H1 (cell line): ENCODE measurements around the gene OR2T5. TPM values are rescaled to one million over a fixed set of nuclear protein-coding genes. Genes with fewer than 3 reads are reported as not detected.
"Not testable (repeated sequence)": the region's sequence is repeated elsewhere in the genome, so short reads cannot be mapped to it uniquely, and the experiment has no call there.

ENCODE experiments used
- CTCF ChIA-PET: fragments of 300-600 bp; sonication (Branson Sonifier 250); formaldehyde crosslinking; loops from one replicate; lab custom pipeline; 2021; ENCODE audit not compliant: partially characterized antibody; lab: Charles Lee
- POLR2A ChIA-PET: fragments of 300-600 bp; sonication (Branson Sonifier 250); formaldehyde crosslinking; loops from one replicate; lab custom pipeline; 2021; ENCODE audit warnings: inconsistent platforms; ENCODE audit not compliant: partially characterized antibody; lab: Charles Lee
- DNase-seq, 2 experiments: peaks; one replicate each; pipeline versions ENCODE4 v3.0.0 to v3.0.0-alpha.2; 2010 to 2022; ENCODE audit warnings: low spot score in 2 of 2, low read depth in 1 of 2, mixed read lengths in 1 of 2
- FAIRE-seq: peaks from 2 replicates; lab custom pipeline; 2011; peaks lifted over from hg19 to GRCh38; lab: Jason Lieb, UNC
- H2AFZ ChIP-seq: 2 replicates; pipeline ENCODE4 v1.8.1; 2012; ENCODE audit warnings: low read length, inconsistent platforms
- H2AK5ac ChIP-seq: 2 replicates; pipeline ENCODE4 v1.6.1; 2013; ENCODE audit warnings: low read depth, low read length
- H2BK120ac ChIP-seq: replicated peaks from 2 replicates; pipeline ENCODE3; 2013; ENCODE audit warnings: low read depth, low read length, inconsistent platforms
- H2BK12ac ChIP-seq: 2 replicates; pipeline ENCODE4 v1.6.1; 2013; ENCODE audit warnings: low read depth, low read length
- H2BK15ac ChIP-seq: 2 replicates; pipeline ENCODE4 v1.6.1; 2013; ENCODE audit warnings: low read length
- H2BK20ac ChIP-seq: 2 replicates; pipeline ENCODE4 v1.6.1; 2013; ENCODE audit warnings: low read length
- H2BK5ac ChIP-seq: 2 replicates; pipeline ENCODE4 v1.6.1; 2013; ENCODE audit warnings: low read depth, low read length
- H3K14ac ChIP-seq: 2 replicates; pipeline ENCODE4 v1.6.1; 2013; ENCODE audit warnings: inconsistent platforms; ENCODE audit not compliant: insufficient read length
- H3K18ac ChIP-seq: 2 replicates; pipeline ENCODE4 v1.6.1; 2013; ENCODE audit warnings: low read length; ENCODE audit errors: extremely low read depth
- H3K23ac ChIP-seq: 2 replicates; pipeline ENCODE4 v1.6.1; 2013; ENCODE audit warnings: inconsistent platforms; ENCODE audit not compliant: insufficient read length
- H3K23me2 ChIP-seq: 2 replicates; pipeline ENCODE4 v1.6.1; 2013; ENCODE audit warnings: low read depth, low read length
- H3K27ac ChIP-seq: 2 replicates; pipeline ENCODE4 v1.6.1; 2011; ENCODE audit warnings: low read depth, low read length, inconsistent platforms
- H3K27me3 ChIP-seq, 4 experiments: replicated peaks in 1 of 4; 1 replicate in 1 of 4; 2 replicates in 3 of 4; pipeline versions ENCODE4 v1.6.1 to v1.8.1; 2011 to 2013; ENCODE audit warnings: low read length in 3 of 4, mild to moderate bottlenecking in 3 of 4, inconsistent platforms in 2 of 4, mixed read lengths in 2 of 4, moderate library complexity in 1 of 4; ENCODE audit not compliant: control insufficient read depth in 3 of 4, insufficient read depth in 3 of 4; ENCODE audit errors: extremely low read depth in 1 of 4
- H3K36me3 ChIP-seq, 4 experiments: 2 replicates each; pipeline versions ENCODE4 v1.6.1 to v1.8.1; 2011 to 2013; ENCODE audit warnings: mild to moderate bottlenecking in 4 of 4, low read length in 3 of 4, moderate library complexity in 2 of 4, control low read depth in 1 of 4, inconsistent platforms in 1 of 4; ENCODE audit not compliant: insufficient read depth in 4 of 4, control insufficient read depth in 2 of 4
- H3K4ac ChIP-seq: replicated peaks from 2 replicates; pipeline ENCODE3; 2013; ENCODE audit warnings: low read length, low read depth, mixed read lengths, inconsistent platforms; ENCODE audit not compliant: insufficient read length
- H3K4me1 ChIP-seq, 4 experiments: replicated peaks in 1 of 4; 1 replicate in 1 of 4; 2 replicates in 3 of 4; pipeline versions ENCODE4 v1.6.1 to v1.8.1; 2011 to 2013; ENCODE audit warnings: low read length in 3 of 4, inconsistent platforms in 2 of 4, mixed read lengths in 1 of 4; ENCODE audit not compliant: insufficient read depth in 4 of 4, control insufficient read depth in 3 of 4
- H3K4me2 ChIP-seq, 2 experiments: 2 replicates each; pipeline versions ENCODE4 v1.6.1 to v1.8.1; 2011 to 2013; ENCODE audit warnings: low read depth in 2 of 2, low read length in 2 of 2, control low read depth in 1 of 2, inconsistent platforms in 1 of 2, mild to moderate bottlenecking in 1 of 2; ENCODE audit not compliant: insufficient read depth in 1 of 2
- H3K4me3 ChIP-seq, 4 experiments: fragments of 200-600, 300-600 bp in 1 of 4; sonication (generic), shearing (Covaris generic), sonication (Bioruptor Twin) in 1 of 4; 2 replicates each; pipeline versions ENCODE4 v1.5.1 to v1.8.1; 2011 to 2016; ENCODE audit warnings: low read length in 4 of 4, low read depth in 3 of 4, control low read depth in 2 of 4, inconsistent platforms in 2 of 4, mild to moderate bottlenecking in 2 of 4, mixed read lengths in 1 of 4, moderate library complexity in 1 of 4; ENCODE audit not compliant: insufficient read depth in 2 of 4; ENCODE audit errors: extremely low read depth in 1 of 4
- H3K56ac ChIP-seq: replicated peaks from 2 replicates; pipeline ENCODE3; 2013; ENCODE audit warnings: low read depth, mild to moderate bottlenecking, mixed read lengths, low read length, inconsistent platforms; ENCODE audit not compliant: insufficient read length
- H3K79me1 ChIP-seq: 2 replicates; pipeline ENCODE4 v1.6.1; 2013; ENCODE audit warnings: low read depth, low read length, control low read depth
- H3K79me2 ChIP-seq, 2 experiments: 2 replicates each; pipeline versions ENCODE4 v1.6.1 to v1.8.1; 2012 to 2013; ENCODE audit warnings: low read length in 2 of 2, mild to moderate bottlenecking in 2 of 2, inconsistent platforms in 1 of 2; ENCODE audit not compliant: insufficient read depth in 2 of 2, control insufficient read depth in 1 of 2
- H3K9ac ChIP-seq, 4 experiments: replicated peaks in 1 of 4; 1 replicate in 1 of 4; 2 replicates in 3 of 4; pipeline versions ENCODE4 v1.6.1 to v1.8.1; 2011 to 2013; ENCODE audit warnings: low read depth in 3 of 4, low read length in 3 of 4, control low read depth in 2 of 4, mild to moderate bottlenecking in 2 of 4, moderate library complexity in 2 of 4, inconsistent platforms in 1 of 4; ENCODE audit errors: extremely low read depth in 1 of 4
- H3K9me3 ChIP-seq, 2 experiments: 2 replicates each; pipeline versions ENCODE4 v1.6.1 to v1.8.1; 2012 to 2013; ENCODE audit warnings: mild to moderate bottlenecking in 2 of 2, moderate library complexity in 2 of 2, control low read depth in 1 of 2, inconsistent platforms in 1 of 2, low read depth in 1 of 2, low read length in 1 of 2, mixed read lengths in 1 of 2; ENCODE audit not compliant: insufficient read depth in 2 of 2
- H4K20me1 ChIP-seq, 2 experiments: replicated peaks in 1 of 2; 2 replicates each; pipeline versions ENCODE3 to v1.8.1; 2011 to 2013; ENCODE audit warnings: inconsistent platforms in 2 of 2, low read length in 2 of 2, mild to moderate bottlenecking in 1 of 2; ENCODE audit not compliant: insufficient read depth in 2 of 2, control insufficient read depth in 1 of 2
- H4K5ac ChIP-seq: 2 replicates; pipeline ENCODE4 v1.6.1; 2013; ENCODE audit warnings: low read length, low read depth, mixed read lengths, inconsistent platforms; ENCODE audit not compliant: insufficient read length
- H4K8ac ChIP-seq: 2 replicates; pipeline ENCODE4 v1.8.0; 2013; ENCODE audit warnings: mild to moderate bottlenecking, moderate library complexity, low read length, inconsistent platforms; ENCODE audit not compliant: insufficient read depth; ENCODE audit errors: extremely low read depth
- H4K91ac ChIP-seq: replicated peaks from 2 replicates; pipeline ENCODE3; 2013; ENCODE audit warnings: low read length, mixed read lengths, inconsistent platforms; ENCODE audit not compliant: insufficient read length
- WGBS, 2 experiments: shearing (Covaris generic) in 1 of 2; methylation state at CpG; one replicate each; pipeline versions ENCODE4 v1.1.6 to v1.1.7; 2013 to 2015; ENCODE audit warnings: low lambda C conversion rate in 2 of 2, mixed read lengths in 2 of 2, inconsistent platforms in 1 of 2, low coverage in 1 of 2, missing lambda C conversion rate in 1 of 2; ENCODE audit not compliant: insufficient replicate concordance in 2 of 2, insufficient coverage in 1 of 2, insufficient read length in 1 of 2; ENCODE audit errors: extremely low coverage in 1 of 2, missing lambda C conversion rate in 1 of 2; 5-methylcytosine and 5-hydroxymethylcytosine counted together
- polyA plus RNA-seq, 7 experiments: library from polyadenylated mRNA; depleted of rRNA in 3 of 7; stranded (reverse) in 5 of 7; unstranded in 2 of 7; fragments of >200 nt in 5 of 7; fragments of 200-250 nt in 2 of 7; gene quantifications; 1 replicate in 5 of 7; 2 replicates in 1 of 7; 4 replicates in 1 of 7; pipeline versions ENCODE4 v1.2.1 to v1.2.3, GENCODE V29; 2011 to 2013; ENCODE audit warnings: missing spikeins in 2 of 7, mixed read lengths in 2 of 7
- total RNA-seq: library from RNA; stranded (reverse); fragmentation: NEBNext Ultra II Directional; extraction: Animal tissue kit (Norgen Biotek cat#: 25700); gene quantifications from 2 replicates; pipeline ENCODE4 v1.2.1, GENCODE V29; 2021

The OR2T5 gene
- total and polyA plus RNA-seq, 2 of the 8 experiments (the other 6 are each of a cell fraction or from before 2014, with no cell fraction given): not detected

DNA sequence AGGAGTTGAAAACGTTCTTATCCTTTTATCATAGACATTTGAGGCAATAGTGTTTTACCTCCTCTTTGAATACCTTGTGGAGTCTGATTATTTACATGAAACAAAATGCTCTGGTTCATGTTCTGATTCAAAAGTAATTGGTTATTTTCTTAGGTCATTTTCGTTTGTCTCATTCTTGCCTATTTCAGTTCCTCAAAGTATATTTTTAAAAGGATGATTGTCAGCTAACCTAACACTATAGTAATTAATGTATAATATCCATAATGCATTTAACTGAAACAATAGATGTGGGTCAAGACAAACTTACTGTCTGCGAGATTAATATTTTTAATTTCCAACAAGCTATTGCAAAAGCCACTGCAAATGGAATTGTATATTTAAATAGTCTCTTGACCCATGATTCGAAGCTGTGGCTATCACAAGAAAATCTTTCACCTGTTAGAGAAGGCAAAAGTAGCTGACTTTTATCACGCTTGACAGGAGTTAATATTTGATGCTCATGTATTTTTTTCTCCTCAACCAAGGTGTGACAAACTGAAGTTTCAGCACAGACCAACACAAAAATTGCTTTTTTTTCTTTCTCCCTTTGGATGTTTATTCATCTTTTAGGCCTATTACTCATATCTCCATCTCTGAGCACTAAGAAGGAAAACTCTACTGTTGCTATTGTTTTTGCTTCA is 37.8 kb upstream of the OR2T5 start:
- H4K5ac ChIP-seq, H2BK5ac ChIP-seq, H4K8ac ChIP-seq, FAIRE-seq, H2BK20ac ChIP-seq, H3K79me1 ChIP-seq, H2BK15ac ChIP-seq, H3K4me2 ChIP-seq, H3K9me3 ChIP-seq, H3K18ac ChIP-seq, H3K27ac ChIP-seq, H3K23ac ChIP-seq, H2AFZ ChIP-seq, H3K36me3 ChIP-seq, H3K4ac ChIP-seq, H2BK120ac ChIP-seq, CTCF ChIA-PET, H3K56ac ChIP-seq, H3K4me1 ChIP-seq, H3K79me2 ChIP-seq, POLR2A ChIA-PET, H4K91ac ChIP-seq, H2AK5ac ChIP-seq, H2BK12ac ChIP-seq, H4K20me1 ChIP-seq, H3K4me3 ChIP-seq, H3K23me2 ChIP-seq, H3K14ac ChIP-seq, H3K9ac ChIP-seq, DNase-seq, H3K27me3 ChIP-seq: not testable (repeated sequence)
- 54% methylated on average over 2 of the region's 5 CpGs; no CpG with 5 or more reads in 1 of the 2 experiments for WGBS, 2 experiments

GRCh38 chr1:248453619-248454018 is 34.8 kb upstream of the OR2T5 start:
- H3K4me1 ChIP-seq, H3K4me2 ChIP-seq, DNase-seq, H4K8ac ChIP-seq, H4K91ac ChIP-seq, H2BK120ac ChIP-seq, CTCF ChIA-PET, H3K56ac ChIP-seq, H2BK20ac ChIP-seq, H3K79me1 ChIP-seq, H3K4ac ChIP-seq, H3K23ac ChIP-seq, POLR2A ChIA-PET, H2BK15ac ChIP-seq, H2AK5ac ChIP-seq, FAIRE-seq, H4K5ac ChIP-seq, H2BK5ac ChIP-seq, H3K18ac ChIP-seq, H3K27me3 ChIP-seq, H2BK12ac ChIP-seq, H3K23me2 ChIP-seq, H3K36me3 ChIP-seq, H3K4me3 ChIP-seq, H3K27ac ChIP-seq, H3K79me2 ChIP-seq, H3K14ac ChIP-seq, H4K20me1 ChIP-seq, H3K9ac ChIP-seq, H2AFZ ChIP-seq, H3K9me3 ChIP-seq: not testable (repeated sequence)
- 78% methylated on average over 7 of the region's 7 CpGs; no CpG with 5 or more reads in 1 of the 2 experiments for WGBS, 2 experiments
